SK-MEL-5 (cell line): ENCODE measurements around the gene TDRD12. TPM values are rescaled to one million over a fixed set of nuclear protein-coding genes. Genes with fewer than 3 reads are reported as not detected.

Source experiments
- DNase-seq: peaks from one replicate; pipeline ENCODE4 v3.0.0-alpha.2; 2016; ENCODE audit warnings: low read depth, low spot score
- in situ Hi-C: cut with HindIII; loops from 2 replicates; pipeline ENCODE4 v1.10.0; 2016; ENCODE audit warnings: low sequenced_read_pairs, high pct_unique_total_duplicates, low pct_unique_long_range_greater_than_20kb
- polyA plus RNA-seq, 2 experiments: library from polyadenylated mRNA; depleted of rRNA; stranded (reverse); fragments of >200 nt; gene quantifications; 2 replicates each; pipeline ENCODE4 v1.2.3, GENCODE V29; 2015
- total RNA-seq: library from RNA; depleted of rRNA; stranded (reverse); fragments of >200 nt; shearing (Covaris generic); gene quantifications from 2 replicates; pipeline ENCODE4 v1.2.3, GENCODE V29; 2014; rRNA removed

Gene TDRD12, protein sequence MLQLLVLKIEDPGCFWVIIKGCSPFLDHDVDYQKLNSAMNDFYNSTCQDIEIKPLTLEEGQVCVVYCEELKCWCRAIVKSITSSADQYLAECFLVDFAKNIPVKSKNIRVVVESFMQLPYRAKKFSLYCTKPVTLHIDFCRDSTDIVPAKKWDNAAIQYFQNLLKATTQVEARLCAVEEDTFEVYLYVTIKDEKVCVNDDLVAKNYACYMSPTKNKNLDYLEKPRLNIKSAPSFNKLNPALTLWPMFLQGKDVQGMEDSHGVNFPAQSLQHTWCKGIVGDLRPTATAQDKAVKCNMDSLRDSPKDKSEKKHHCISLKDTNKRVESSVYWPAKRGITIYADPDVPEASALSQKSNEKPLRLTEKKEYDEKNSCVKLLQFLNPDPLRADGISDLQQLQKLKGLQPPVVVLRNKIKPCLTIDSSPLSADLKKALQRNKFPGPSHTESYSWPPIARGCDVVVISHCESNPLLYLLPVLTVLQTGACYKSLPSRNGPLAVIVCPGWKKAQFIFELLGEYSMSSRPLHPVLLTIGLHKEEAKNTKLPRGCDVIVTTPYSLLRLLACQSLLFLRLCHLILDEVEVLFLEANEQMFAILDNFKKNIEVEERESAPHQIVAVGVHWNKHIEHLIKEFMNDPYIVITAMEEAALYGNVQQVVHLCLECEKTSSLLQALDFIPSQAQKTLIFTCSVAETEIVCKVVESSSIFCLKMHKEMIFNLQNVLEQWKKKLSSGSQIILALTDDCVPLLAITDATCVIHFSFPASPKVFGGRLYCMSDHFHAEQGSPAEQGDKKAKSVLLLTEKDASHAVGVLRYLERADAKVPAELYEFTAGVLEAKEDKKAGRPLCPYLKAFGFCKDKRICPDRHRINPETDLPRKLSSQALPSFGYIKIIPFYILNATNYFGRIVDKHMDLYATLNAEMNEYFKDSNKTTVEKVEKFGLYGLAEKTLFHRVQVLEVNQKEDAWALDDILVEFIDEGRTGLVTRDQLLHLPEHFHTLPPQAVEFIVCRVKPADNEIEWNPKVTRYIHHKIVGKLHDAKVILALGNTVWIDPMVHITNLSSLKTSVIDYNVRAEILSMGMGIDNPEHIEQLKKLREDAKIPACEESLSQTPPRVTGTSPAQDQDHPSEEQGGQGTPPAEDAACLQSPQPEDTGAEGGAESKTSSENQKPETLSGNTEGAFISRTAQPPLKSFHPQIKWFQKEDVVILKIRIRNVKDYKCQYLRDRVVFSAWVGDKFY (N-terminal part only)
- total RNA-seq, result not detected in 2 replicates
- not detected in 2 replicates for polyA plus RNA-seq (2015; cell fraction: cytosol; rRNA removed)
- polyA plus RNA-seq (2015; cell fraction: nucleus; rRNA removed), result 0.12 TPM in 1 of 2 replicates, not detected in the other

DNA sequence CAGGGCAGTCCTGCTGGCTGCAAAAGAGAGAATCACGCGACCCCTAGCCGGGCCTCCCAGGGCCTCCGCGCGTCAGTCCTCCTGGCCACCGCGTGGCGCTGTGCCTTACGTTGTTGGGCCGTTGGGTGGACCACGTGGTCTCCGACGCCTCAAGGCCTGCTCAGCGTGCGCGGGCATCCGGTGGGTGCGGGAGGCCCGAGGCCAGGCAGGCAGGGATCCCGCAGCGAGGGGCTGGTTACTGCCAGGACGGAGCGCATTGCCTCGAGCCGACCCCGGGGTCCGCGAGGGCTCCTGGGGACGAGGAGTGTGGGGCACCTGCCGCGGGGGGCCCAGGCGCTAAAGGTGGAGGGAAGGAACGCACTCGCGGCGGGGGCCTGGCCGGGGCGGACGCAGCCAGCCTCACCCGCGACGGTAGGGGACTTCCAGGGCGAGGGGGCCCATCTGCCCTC, at the start of gene TDRD12:
TSS of gene TDRD12 (plus strand) at position 157 of the 449 bp plus-strand sequence. CDS start 306 bp downstream, outside the sequence.
- DNase-seq, result no peak
- in situ Hi-C loops, result no loop called here

DNA sequence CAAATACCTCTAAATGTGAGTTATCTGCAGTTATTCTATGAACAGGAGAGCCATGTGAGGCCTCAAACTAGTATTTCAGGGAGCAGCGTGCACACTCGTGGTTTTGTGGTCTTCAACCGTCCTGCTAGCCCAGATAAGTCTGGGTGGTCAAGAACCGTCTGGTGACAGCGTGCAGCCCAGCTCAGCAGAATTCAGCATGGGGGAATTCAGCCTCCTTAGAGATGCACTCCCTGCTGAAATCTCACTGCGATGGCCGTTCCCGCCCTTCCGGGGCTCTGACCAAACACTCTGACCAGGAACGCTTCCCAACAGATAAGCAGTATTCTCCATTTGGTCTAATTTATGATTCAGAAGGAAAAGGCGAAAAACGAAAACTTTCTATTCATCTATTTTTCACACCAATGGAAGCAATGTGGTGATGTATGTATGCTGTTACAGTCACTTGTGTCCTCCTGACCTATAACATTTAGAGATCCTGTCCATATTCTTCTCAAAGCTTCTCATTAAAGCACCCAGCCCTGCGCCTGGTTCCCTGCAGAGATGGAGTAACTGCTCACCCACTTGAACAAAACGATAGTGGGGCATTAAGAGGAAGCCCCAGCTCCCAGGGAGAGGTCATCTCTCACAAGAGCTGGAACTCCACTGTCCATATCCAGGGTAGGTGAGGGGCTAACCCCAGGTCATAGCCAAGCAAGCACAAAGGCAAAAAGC, 47.5 kb upstream of the TDRD12 start:
- no peak for DNase-seq
- in situ Hi-C loops, result no loop called here

DNA sequence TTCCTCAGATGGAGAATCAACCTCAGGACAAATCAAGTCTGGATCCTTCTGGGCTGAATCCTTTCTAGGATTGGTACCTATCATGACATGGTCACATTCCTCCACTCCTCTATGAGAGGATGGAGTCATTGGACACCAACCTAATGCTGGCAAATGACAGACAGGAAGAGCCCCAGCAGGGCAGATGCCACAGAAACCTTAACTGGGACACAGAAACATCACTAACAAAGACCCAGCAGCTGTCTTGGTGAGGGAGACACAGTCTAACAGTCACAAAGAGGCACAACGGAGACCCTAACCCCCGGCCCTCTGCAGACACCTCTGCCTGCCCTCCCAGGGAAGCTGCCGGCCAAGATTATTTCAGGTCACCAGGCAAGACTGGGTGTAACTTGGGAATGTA, 46.7 kb upstream of the TDRD12 start:
- no peak for DNase-seq
- in situ Hi-C loops, result no loop called here

DNA sequence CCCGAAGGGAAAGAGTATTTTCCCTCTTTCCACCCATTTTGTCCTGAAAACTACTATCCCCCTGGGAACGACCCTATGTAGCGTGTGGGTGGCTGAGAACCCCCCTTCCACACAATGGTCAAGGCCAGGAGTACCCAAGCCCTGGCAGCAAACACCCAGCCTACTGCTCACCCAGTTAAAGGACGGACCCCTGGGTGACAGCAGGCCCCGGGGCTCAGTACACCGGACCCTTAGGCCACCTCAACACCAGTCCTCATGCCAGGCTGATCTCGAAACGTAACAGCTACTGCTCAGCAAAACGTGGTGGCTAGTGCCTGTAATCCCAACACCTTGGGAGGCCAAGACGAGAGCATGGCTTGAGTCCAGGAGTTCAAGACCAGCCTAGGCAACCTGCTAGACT, 46.0 kb upstream of the TDRD12 start:
- in situ Hi-C loops, result no loop called here
- DNase-seq, result no peak

DNA sequence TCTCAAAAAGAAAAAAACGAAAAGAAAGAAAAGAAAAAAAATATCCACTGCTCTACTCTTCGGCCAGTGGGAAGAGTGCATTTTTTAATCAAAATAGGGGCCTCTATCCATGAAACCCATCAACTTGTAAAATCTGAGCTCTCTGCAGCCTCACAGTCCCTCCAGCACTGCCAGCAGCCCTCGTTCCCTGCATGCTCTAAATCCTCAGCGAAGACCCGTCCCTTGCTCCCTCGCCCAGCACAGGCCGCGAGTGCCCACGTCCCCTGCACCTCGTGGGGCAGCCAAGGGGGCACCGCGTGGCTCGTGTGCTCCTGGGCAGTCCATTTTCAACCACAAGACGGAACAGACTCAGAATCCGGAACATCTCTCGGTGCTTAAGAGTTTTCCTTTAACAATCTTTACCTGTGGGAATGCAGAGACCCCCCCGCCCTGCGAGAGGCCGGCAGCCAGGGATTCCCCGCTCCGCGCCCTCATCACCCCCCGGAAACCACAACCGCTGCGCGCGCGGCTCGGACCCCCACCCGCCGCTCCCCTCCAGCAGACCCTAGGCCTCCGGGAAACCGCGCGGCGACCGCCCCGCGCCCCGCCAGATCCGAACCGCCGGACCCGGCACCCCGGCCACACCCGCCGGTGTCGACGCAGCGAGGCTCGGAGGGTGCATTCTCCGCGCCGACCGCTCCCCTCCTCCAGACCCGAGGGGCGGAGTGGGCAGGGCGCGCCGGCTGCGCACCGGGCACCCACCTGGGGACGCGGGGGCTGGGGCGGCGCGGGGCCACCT, 45.2 kb upstream of the TDRD12 start:
- DNase-seq, result no peak
- in situ Hi-C loops, result no loop called here

DNA sequence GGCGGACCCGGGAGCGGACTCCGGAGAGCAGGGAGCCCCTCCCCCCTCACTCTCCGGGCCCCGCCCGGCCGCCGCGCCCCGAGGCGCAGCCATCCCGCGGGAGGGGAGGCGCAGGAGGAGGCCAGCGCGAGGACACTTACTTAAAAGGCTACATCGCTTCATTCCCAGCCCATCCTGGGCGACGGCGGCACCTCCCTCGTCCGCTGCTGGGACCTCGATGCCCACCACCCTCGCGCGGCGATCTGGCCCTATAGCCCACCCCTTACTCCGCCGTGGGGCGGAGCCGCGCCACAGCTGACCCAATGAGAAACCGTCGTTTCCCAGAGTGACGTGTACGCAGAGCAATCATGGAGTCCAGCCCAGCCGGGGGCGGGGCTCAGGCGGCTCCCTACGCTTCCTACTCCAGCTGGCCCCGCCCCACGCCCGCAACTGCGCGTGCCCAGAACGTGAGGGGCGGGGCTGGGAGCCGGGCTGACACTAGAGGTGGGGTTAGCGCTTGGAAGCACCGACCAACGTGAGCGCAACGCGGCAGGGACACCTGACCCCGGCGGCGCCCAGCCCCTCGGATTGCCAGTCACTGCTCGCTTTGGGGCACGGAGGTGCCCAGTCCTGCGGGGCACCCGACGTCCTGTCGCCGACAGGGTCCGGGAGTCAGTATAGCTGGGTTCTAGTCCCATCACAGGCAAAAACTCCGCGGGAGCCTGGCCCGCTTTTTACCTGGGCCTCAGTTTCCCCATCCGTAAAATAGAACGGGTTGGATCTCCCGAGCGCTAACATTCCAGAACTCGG, 44.4 kb upstream of the TDRD12 start, which contains the start of gene ANKRD27:
TSS of gene ANKRD27 (minus strand) at position 250 of the 789 bp plus-strand sequence. CDS start 16,165 bp downstream, outside the sequence.
- in situ Hi-C loops, result no loop called here
- peak; percentile 98 for DNase-seq

DNA sequence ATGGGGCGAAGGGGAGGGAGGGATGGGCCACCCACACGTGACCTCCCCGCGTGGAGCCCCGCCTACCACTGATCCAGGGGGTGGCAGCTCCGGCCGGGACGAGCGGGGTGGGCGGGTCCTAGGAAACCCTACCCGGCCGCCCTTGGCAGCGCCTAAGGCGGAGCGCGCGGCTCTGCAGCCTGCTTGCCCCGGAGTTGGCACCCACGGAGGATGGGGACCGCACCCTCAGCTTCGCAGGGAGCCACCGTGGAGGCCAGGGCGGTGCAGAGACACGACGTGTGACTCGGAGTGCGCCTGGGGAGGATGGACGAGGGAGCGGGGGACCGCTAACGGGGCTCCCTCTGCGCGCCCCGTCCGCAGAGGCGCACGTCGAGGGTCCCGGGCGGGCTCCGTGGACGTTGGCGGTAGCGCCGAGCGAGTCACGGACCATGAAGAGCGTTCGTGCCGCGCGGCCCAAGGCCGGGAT, 43.8 kb upstream of the TDRD12 start, which contains the start of gene RGS9BP:
TSS of gene RGS9BP (plus strand) at position 129 of the 466 bp plus-strand sequence. CDS start 416 bp downstream, outside the sequence.
- in situ Hi-C loops, result no loop called here
- peak; percentile 57 for DNase-seq

DNA sequence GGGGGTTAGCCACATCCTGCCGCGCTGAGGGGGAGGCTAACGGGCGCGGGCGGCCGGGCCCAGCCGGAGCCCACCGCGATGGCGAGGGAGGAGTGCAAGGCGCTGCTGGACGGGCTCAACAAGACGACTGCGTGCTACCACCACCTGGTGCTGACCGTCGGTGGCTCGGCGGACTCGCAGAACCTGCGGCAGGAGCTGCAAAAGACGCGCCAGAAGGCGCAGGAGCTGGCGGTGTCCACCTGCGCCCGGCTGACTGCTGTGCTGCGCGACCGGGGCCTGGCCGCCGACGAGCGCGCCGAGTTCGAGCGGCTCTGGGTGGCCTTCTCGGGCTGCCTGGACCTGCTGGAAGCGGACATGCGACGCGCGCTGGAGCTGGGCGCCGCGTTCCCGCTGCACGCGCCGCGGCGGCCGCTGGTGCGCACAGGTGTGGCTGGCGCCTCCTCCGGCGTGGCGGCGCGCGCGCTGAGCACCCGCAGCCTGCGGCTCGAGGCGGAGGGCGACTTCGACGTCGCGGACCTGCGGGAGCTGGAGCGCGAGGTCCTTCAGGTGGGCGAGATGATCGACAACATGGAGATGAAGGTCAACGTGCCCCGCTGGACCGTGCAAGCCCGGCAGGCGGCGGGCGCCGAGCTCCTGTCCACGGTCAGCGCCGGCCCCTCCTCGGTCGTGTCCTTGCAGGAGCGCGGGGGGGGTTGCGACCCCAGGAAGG, 43.2 kb upstream of the TDRD12 start:
- in situ Hi-C loops, result no loop called here
- DNase-seq, result no peak

DNA sequence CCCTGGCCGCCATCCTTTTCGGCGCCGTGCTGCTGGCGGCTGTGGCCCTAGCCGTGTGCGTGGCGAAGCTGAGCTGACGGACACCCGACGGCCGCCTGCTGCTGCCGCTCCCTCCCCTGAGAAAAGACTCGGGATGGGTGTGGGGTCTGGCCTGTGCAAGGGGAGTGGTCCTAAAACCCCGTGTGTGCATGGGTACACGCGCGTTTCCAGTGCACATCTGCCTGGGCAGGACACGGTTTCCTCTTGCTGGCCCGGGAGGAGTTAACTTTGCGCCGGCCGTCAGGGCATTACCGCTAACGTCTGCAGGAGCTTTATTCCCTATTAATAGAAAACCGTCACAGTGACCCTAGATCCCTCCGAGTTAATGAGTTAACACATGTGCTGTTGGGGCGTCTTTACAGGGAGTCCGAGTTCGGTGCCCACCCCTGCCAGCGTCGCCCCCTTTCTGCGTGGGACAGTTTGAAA, 42.6 kb upstream of the TDRD12 start:
- no peak for DNase-seq
- in situ Hi-C loops, result no loop called here

DNA sequence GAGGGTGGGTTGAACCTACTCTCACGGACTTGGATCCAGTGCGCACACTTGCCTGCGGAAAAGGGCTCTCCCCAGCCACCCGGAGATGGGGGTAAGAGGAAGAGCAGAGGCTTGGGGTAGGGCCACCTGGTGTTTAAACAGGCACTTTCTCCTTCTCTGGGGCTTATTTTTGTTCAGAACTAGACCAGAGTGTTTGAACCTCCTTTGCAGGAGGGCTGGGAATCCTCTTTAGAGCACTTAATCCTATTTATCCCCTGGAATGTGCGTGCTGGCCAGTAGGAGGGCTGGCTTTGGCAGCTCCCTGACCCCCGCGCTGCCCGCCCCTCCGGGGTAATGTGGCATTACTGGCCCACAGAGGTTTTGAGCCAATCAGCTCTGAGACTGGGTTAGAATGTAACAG, 41.9 kb upstream of the TDRD12 start:
- in situ Hi-C loops, result no loop called here
- DNase-seq, result no peak

DNA sequence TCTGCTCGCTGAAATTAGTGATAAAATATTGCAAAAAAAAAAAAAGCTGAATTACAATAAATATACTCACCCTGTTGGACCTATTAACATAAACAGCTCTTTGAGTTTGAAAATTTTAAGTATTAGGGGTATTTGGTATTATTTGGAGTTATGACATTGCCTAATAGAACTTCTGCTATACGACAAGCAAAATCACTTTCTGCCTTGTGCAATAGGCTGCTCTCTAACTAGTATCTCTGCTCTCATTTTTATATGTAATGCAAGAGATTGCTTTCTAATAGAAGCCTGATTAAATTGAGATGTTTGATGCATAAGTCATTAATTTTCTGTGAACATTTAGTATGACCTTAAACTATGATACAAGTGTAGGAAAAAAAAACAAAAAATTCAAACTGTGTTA, 38.6 kb upstream of the TDRD12 start:
- in situ Hi-C loops, result no loop called here
- no peak for DNase-seq

DNA sequence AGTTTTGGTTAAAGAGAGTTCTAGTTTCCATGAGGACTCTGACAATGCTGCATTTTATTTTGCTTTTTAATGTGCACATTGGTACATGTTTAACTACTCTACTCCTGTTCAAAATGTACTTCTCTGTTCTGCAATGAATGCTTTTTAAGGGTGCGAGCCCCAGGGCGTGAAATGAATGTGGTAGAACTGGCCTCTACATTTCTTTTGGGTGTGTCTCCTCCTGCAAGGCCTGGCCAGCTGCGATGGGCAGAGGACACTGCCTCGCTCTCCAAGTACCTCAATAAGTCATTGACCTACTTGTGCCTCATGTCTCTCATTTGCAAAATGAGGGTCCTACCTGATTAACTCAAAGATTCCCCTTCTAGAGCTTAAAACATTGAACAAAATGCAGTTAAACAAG, 37.2 kb upstream of the TDRD12 start:
- in situ Hi-C loops, result no loop called here
- DNase-seq, result no peak

DNA sequence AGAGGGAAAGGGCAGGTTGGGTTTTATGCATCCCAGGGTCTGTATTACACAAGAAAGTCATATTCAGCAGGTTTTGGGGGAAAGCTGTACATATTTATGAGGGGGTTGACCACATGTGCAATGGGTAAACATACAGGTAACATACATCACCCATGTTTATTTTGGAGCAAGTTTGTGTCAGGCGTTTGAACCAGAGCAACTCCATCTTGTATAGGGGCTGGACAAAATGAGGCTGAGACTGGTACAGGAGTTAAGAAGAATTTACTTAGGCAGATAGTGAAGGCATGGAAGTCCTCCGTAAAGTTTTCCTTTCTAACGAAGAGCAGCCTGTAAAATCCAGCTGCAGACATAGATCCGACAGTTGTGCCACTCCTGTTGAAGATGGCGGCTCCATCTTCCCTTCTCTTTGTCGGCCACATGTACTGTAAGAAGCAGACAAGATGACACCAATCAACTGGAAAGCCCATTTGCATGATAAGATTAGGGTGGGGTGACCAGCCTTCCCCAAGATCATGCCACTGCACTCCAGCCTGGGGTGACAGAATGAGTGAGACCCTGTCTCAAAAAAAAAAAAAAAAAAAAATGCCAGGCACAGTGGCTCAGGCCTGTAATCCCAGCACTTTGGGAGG, 32.6 kb upstream of the TDRD12 start:
- no peak for DNase-seq
- in situ Hi-C loops, result no loop called here

DNA sequence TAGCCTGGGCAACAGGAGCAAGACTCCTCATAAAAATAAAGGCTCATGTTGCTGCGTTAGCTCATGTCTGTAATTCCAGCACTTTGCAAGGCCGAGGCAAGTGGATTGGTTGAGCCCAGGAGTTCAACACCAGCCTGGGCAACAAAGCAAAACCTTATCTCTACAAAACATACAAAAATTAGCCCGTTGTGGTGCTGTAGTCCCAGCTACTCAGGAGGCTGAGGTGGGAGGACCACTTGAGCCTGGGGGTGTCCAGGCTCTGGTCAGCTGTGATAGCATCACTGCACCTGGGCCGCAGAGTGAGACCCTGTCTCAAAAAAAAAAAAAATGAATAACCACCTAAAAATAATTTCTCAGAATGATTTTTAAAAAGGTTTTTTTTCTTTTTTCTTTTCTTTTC, 31.9 kb upstream of the TDRD12 start:
- no peak for DNase-seq
- in situ Hi-C loops, result no loop called here
